Stimulated activated CD4-positive, alpha-beta T cell treated with anti-CD3 and anti-CD28 coated beads, Interleukin-1b, Interleukin-23, amount 100 ng/mL, for 24 hours (primary cell): Measurements from ENCODE around the gene CYP8B1.
"Not testable (repeated sequence)": the region's sequence is repeated elsewhere in the genome, so short reads cannot be mapped to it uniquely, and the experiment has no call there.

ENCODE experiments used
- DNase-seq, 4 experiments: peaks; one replicate each; pipeline ENCODE4 v3.0.0-alpha.2; 2020; ENCODE audit warnings: low read depth in 4 of 4, low spot score in 1 of 4

The CYP8B1 gene

GRCh38 chr3:42886294-42886822 lies 10.7 kb upstream of the CYP8B1 start:
- no peak for DNase-seq

- DNase-seq: no peak
These were observed 8.6 kb upstream of the CYP8B1 start for GRCh38 chr3:42884324-42884723.

GRCh38 chr3:42883251-42883930 lies 7.7 kb upstream of the CYP8B1 start:
- DNase-seq: not testable (repeated sequence)

GRCh38 chr3:42880601-42881451 lies 5.1 kb upstream of the CYP8B1 start:
- peak; percentile 55 to 84 (median 76) for DNase-seq

GRCh38 chr3:42880183-42880582 lies 4.5 kb upstream of the CYP8B1 start:
- no peak for DNase-seq

- no peak for DNase-seq
These were observed 2.2 kb upstream of the CYP8B1 start for GRCh38 chr3:42877881-42878280.

- DNase-seq: no peak
These were observed 1.5 kb upstream of the CYP8B1 start for GRCh38 chr3:42876940-42877720.

GRCh38 chr3:42876401-42876800 lies 722 bp upstream of the CYP8B1 start:
- no peak for DNase-seq

GRCh38 chr3:42874749-42875148 lies 930 bp downstream of the CYP8B1 start:
- no peak for DNase-seq

GRCh38 chr3:42873221-42873982 lies 2.3 kb downstream of the CYP8B1 start:
- DNase-seq: no peak

GRCh38 chr3:42872718-42873117 lies 3.0 kb downstream of the CYP8B1 start:
- no peak for DNase-seq

- DNase-seq: no peak
These were observed 4.0 kb downstream of the CYP8B1 start for GRCh38 chr3:42871592-42872196.

GRCh38 chr3:42868841-42869240 lies 6.8 kb downstream of the CYP8B1 start:
- DNase-seq: no peak

- no peak for DNase-seq
These were observed 8.5 kb downstream of the CYP8B1 start for GRCh38 chr3:42867138-42867537.

- no peak for DNase-seq
These were observed 10.4 kb downstream of the CYP8B1 start for GRCh38 chr3:42865256-42865655.

- no peak for DNase-seq
These were observed 11.2 kb downstream of the CYP8B1 start for GRCh38 chr3:42864321-42864950.

- no peak for DNase-seq
These were observed 19.1 kb downstream of the CYP8B1 start for GRCh38 chr3:42856544-42856943.

GRCh38 chr3:42855547-42856380 lies 19.9 kb downstream of the CYP8B1 start:
- DNase-seq: no peak

- no peak for DNase-seq
These were observed 20.5 kb downstream of the CYP8B1 start for GRCh38 chr3:42855219-42855546.
